ENCODE measurements around the gene BMPER.

Gene BMPER

DNA sequence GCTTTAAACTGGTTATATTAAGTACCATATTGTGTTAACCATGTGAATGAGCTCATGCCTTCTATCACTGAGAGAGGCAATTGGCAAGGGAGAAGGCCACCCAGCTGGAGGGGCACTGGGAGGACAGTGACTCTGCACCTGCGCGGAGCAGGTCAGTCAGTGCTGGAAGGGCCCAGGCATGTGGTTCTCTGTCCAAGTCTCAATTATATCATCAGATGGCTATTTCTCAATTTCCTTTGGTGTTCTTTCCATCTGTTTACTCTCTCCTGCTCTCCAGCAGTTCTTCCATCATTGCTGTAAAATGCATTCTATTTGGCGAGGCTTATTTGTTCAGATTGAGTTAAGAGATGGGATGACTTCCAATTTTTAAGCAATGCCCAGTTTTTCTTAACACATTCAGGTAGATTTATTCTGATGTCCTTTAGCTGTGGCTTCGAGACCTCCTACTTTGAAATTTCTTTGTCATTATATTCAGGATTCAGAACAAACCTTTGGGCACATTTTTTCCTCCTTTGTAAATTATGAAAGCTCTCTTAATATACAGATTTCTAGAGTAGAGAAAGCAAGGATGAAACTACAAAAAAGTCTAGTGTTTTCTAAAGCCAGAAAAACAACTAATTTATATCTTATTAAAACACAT lies 159.3 kb downstream of the BMPER start:
- TF ChIP-seq, protein P1, sequence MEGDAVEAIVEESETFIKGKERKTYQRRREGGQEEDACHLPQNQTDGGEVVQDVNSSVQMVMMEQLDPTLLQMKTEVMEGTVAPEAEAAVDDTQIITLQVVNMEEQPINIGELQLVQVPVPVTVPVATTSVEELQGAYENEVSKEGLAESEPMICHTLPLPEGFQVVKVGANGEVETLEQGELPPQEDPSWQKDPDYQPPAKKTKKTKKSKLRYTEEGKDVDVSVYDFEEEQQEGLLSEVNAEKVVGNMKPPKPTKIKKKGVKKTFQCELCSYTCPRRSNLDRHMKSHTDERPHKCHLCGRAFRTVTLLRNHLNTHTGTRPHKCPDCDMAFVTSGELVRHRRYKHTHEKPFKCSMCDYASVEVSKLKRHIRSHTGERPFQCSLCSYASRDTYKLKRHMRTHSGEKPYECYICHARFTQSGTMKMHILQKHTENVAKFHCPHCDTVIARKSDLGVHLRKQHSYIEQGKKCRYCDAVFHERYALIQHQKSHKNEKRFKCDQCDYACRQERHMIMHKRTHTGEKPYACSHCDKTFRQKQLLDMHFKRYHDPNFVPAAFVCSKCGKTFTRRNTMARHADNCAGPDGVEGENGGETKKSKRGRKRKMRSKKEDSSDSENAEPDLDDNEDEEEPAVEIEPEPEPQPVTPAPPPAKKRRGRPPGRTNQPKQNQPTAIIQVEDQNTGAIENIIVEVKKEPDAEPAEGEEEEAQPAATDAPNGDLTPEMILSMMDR (conservative IDR thresholded peaks at IDR 0.05; ENCODE audit: low read length), result no peak
- no peak overlapping the region for H3K4me3 ChIP-seq (ENCODE audit: low read length)
- DNase-seq (ENCODE audit: low read depth), result peak; percentile 51

DNA sequence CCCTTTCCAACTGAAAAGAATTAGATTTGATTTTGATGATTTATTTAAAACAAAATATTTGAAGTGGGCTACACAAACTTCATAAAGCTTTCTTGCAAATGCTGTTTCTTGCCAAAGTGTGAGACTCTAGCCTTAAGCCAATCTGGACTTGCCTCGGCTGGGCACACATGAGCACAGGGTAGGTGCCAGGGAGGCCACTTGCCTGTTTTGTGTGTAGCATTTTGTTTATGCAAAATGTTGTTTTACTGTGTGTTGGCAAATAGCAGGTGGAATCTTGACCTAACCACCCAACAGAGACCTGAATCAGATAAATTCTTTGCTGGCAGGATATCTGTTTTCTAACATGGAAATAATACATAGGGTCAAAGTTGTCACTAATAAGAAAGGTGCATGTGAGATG lies 161.1 kb downstream of the BMPER start:
- TF ChIP-seq, protein P1 (conservative IDR thresholded peaks at IDR 0.05; ENCODE audit: low read length), result no peak
- no peak for DNase-seq (ENCODE audit: low read depth)
- no peak overlapping the region for H3K4me3 ChIP-seq (ENCODE audit: low read length)

DNA sequence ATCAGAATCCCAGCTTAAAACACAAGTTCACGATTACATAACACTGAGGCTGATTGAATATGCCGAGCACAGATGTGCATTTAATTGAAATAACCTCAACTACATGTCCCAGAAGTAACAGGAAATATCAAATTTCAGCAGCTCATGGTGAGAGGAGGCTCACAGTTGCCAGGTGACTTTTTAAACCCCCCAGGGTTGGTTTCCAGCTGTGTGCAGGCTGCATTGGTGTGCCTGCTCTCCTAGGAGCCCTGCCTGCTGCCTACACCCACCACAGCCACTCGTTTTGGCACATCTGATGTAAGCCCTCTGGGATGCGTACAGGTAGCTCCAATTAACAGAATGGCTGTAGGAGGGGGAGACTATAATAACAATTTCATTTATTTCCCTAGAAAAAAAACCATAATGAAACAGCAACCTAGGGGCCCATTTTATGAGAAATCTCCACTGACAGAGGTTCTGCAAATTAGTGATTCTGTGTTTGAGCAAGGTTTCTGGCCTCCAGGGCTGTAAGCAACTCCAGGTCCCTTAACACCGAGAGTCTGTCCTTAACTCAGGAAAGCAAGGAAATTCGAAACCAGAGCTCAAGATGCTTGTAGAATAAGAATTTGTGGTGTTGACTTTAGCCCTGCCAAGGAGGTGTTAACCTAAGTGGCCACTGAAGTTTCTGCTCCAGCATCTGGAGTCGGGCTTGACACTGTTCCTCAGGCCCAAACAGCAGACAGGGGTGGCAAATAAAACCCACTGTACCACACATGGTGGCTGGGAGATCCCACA lies 161.9 kb downstream of the BMPER start:
- no peak overlapping the region for H3K4me3 ChIP-seq (ENCODE audit: low read length)
- no peak for DNase-seq (ENCODE audit: low read depth)
- TF ChIP-seq, protein P1 (conservative IDR thresholded peaks at IDR 0.05; ENCODE audit: low read length), result no peak

DNA sequence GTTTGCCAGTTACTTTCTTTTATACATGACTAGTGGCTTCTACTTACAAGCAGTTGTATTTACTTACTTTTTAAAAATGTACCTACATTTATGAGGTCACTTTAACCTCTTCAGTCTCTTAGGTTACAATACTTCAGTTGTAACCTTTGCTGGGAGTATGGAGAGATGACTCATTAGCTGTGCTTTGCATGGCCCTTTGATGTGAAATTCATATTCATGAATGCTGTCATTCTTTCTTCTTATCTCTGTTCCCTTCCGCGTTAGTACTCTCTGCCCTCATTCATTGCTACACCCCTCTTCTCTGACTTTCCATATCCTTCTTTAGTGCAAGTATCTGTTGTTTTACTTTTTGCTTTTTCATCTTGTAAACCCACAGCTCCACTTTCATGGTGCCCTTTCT lies 164.3 kb downstream of the BMPER start:
- TF ChIP-seq, protein P1 (conservative IDR thresholded peaks at IDR 0.05; ENCODE audit: low read length), result no peak
- no peak overlapping the region for H3K4me3 ChIP-seq (ENCODE audit: low read length)
- no peak for DNase-seq (ENCODE audit: low read depth)

DNA sequence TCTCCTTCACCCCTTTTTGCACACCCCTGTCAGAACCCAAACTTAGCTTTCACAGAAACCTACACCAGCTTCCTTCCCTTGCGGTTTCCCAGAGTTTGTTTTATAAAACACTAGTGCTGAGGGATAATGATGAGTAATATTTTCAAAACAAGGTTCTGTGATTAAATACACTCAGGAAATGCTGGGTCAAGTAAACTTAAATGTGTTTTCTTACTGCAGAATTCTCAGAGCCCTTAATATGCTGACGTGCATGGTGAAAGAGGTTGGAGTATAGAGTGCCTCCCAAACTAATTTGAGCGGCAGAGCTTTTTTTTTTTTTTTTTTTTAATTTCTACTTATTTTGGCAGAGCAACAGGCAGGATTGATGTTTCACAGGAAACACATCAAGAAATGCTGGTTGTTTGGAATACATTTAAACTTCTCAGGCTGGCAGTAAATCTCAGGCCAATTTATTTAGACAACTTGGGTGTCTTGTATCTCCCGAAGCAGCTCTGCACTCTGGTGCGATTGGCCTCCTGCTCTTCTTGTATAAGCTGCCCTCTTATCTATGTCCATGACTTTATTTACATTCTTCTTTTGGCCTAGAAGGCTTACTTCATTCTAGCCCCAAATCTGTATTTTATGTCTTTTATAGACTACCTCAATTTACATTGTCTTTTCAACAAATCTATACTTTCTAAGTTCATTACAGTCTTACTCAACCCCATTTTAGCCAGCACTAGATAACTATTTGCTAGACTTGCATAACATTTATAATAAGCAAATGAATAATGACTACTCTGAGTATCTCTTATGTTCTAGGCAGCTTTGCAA lies 165.4 kb downstream of the BMPER start:
- DNase-seq (ENCODE audit: low read depth), result peak; percentile 41
- TF ChIP-seq, protein P1 (conservative IDR thresholded peaks at IDR 0.05; ENCODE audit: low read length), result no peak
- no peak overlapping the region for H3K4me3 ChIP-seq (ENCODE audit: low read length)

DNA sequence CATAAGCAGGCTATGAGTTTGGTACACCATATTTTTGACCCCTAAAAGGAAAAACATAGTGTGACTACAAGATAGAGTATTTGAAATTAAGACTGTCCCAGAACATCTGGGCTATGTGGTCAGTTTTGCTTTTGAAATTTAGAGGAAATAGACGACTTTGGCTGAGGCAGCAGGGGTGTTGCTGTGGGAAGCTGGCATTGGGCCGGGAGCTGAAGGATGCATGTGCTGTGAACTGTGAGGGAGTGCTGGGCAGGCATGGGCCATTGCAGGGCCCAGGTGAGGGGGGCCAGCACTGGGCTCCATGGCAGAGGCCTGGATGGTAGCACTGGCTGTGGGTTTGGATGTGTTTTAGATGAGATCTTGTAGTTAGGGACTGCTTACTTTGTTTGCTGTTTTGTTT lies 168.3 kb downstream of the BMPER start:
- peak; percentile 82 for DNase-seq (ENCODE audit: low read depth)
- no peak overlapping the region for H3K4me3 ChIP-seq (ENCODE audit: low read length)
- TF ChIP-seq, protein P1 (conservative IDR thresholded peaks at IDR 0.05; ENCODE audit: low read length), result no peak

All from AG10803 (cell line).